ENCODE measurements around the gene RBM3. TPM values are rescaled to one million over a fixed set of nuclear protein-coding genes. Genes with fewer than 3 reads are reported as not detected.

RBM3 gene
- total and polyA plus RNA-seq, 5 experiments from 2014 or later, result 204 to 235 (median 209) TPM

DNA sequence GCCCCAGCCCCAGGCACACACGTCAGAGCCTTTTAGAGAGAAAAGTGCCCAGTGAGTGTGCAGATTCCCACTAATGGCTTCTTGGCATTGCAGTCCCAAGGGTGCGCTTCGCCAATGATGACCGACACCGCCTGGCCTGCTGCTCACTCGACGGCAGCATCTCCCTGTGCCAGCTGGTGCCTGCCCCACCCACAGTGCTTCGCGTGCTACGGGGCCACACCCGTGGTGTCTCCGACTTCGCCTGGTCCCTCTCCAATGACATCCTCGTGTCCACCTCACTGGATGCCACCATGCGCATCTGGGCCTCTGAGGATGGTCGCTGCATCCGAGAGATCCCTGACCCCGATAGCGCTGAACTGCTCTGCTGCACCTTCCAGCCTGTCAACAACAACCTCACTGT, 25.9 kb downstream of the RBM3 start:
- DNase-seq, result no peak
- H3K9me3 Mint-ChIP-seq, result no peaks in the 10 kb centered on the region
- H3K27ac Mint-ChIP-seq, result no peak overlapping the region
- H3K27me3 Mint-ChIP-seq, result peaks cover 0 to 2% (median 0%) of the 10 kb centered on the region in 5 donors
- peaks cover 7 to 18% (median 9%) of the 10 kb centered on the region in 4 donors for H3K4me1 Mint-ChIP-seq
- ATAC-seq, result no peak
- no peak overlapping the region for H3K4me3 Mint-ChIP-seq
- POLR2A ChIA-PET, result no interaction called here
- H3K36me3 Mint-ChIP-seq, result peaks cover 0 to 19% (median 0%) of the 10 kb centered on the region in 3 donors

DNA sequence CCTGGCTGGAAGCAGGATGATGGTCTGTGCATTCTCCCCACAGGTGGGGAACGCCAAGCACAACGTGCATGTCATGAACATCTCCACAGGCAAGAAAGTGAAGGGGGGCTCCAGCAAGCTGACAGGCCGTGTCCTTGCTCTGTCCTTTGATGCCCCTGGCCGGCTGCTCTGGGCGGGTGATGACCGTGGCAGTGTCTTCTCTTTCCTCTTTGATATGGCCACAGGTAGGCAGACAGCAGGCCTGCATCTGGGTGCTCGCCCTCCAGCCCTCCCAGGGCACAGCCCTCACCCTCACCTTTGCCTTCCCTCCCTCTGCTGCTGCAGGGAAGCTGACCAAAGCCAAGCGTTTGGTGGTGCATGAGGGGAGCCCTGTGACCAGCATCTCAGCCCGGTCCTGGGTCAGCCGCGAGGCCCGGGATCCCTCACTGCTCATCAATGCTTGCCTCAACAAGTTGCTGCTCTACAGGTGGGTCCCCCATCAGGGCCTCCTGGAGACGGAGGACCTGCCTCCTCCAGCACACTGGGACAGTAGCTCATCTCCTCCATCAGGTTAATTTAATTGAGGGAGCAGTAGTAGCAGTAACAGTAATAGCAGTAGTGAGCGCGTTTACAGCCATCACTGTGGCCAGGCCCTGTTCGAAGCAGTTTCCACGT, 27.6 kb downstream of the RBM3 start:
- POLR2A ChIA-PET, result no interaction called here
- Mint-ChIP-seq H3K36me3 (peaks cover 0 to 20% (median 0%) of the 10 kb centered on the region in 3 donors), H3K27ac (no peak overlapping the region), H3K4me1 (peaks cover 7 to 18% (median 10%) of the 10 kb centered on the region in 4 donors), H3K27me3 (peaks cover 0 to 2% (median 0%) of the 10 kb centered on the region in 5 donors), H3K4me3 (no peak overlapping the region), H3K9me3 (no peaks in the 10 kb centered on the region)
- DNase-seq, result no peak
- no peak for ATAC-seq

GRCh38 chrX:48604701-48605100, 30.4 kb downstream of the RBM3 start:
- Mint-ChIP-seq H3K9me3 (no peaks in the 10 kb centered on the region), H3K27ac (no peak overlapping the region), H3K4me1 (peaks cover 0 to 3% (median 0%) of the 10 kb centered on the region in 4 donors), H3K36me3 (peaks cover 0 to 18% (median 0%) of the 10 kb centered on the region in 3 donors), H3K4me3 (no peak overlapping the region), H3K27me3 (no peaks in the 10 kb centered on the region)
- POLR2A ChIA-PET, result no interaction called here
- ATAC-seq, result no peak
- no peak for DNase-seq

DNA sequence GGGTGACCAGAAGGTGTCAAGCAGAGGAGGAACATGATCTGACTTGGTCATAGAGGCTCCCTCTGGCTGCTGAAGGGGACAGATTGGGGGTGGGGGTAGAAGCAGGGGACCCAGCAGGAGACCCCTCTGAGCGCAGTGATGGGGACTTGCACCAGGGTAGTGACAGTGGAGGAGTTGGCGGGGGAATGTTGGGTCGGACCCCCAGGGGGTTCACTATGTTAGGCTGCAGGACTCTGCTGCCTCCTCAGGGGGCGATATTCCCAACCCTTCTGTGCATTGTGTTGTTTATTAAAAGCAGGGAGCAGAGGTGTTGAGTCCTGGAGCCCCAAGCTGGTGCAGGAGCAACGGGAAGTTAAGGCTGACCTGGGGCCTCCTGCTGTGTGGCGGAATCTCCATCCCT, 31.8 kb downstream of the RBM3 start:
- Mint-ChIP-seq H3K27ac (peak overlapping the region in 1 of 10 donors; percentile 28), H3K36me3 (peaks cover 0 to 15% (median 0%) of the 10 kb centered on the region in 3 donors), H3K4me3 (peak overlapping the region in 1 of 10 donors; percentile 6), H3K27me3 (no peaks in the 10 kb centered on the region), H3K9me3 (no peaks in the 10 kb centered on the region), H3K4me1 (peaks cover 0 to 3% (median 0%) of the 10 kb centered on the region in 4 donors)
- peak in 1 of 2 donors; percentile 20 for ATAC-seq
- DNase-seq, result no peak
- POLR2A ChIA-PET, result no interaction called here

DNA sequence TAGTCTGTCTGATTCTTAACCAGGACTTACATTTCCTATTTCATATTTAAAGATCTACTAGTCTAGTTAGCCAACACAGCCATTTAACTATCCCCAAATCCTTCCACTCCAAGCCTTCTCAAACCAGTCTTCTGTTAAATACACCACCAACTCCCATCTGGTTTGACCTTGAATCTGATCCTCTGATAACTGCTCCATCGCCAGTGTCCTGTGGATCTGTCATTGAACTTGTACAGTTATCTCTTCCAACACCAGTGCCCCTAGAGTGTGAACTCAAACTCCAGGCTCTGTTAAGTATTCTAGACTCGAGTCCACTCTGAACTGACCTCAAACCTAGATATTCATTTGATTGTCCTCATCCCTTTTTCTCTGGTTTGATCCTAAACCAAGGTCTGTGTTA, 37.4 kb downstream of the RBM3 start:
- peaks cover 0 to 3% (median 0%) of the 10 kb centered on the region in 4 donors for H3K4me1 Mint-ChIP-seq
- no peak for DNase-seq
- no peaks in the 10 kb centered on the region for H3K36me3 Mint-ChIP-seq
- POLR2A ChIA-PET, result no interaction called here
- ATAC-seq, result no peak
- no peak overlapping the region for H3K4me3 Mint-ChIP-seq
- H3K27me3 Mint-ChIP-seq, result no peaks in the 10 kb centered on the region
- H3K9me3 Mint-ChIP-seq, result no peaks in the 10 kb centered on the region
- H3K27ac Mint-ChIP-seq, result peak overlapping the region in 1 of 10 donors; percentile 2

- no peak for ATAC-seq
- Mint-ChIP-seq H3K27me3 (no peaks in the 10 kb centered on the region), H3K4me1 (peaks cover 0 to 2% (median 0%) of the 10 kb centered on the region in 4 donors), H3K9me3 (no peaks in the 10 kb centered on the region), H3K27ac (no peak overlapping the region), H3K4me3 (no peak overlapping the region), H3K36me3 (no peaks in the 10 kb centered on the region)
- POLR2A ChIA-PET, result no interaction called here
- DNase-seq, result no peak
These were observed 39.3 kb downstream of the RBM3 start for GRCh38 chrX:48613502-48614160.

DNA sequence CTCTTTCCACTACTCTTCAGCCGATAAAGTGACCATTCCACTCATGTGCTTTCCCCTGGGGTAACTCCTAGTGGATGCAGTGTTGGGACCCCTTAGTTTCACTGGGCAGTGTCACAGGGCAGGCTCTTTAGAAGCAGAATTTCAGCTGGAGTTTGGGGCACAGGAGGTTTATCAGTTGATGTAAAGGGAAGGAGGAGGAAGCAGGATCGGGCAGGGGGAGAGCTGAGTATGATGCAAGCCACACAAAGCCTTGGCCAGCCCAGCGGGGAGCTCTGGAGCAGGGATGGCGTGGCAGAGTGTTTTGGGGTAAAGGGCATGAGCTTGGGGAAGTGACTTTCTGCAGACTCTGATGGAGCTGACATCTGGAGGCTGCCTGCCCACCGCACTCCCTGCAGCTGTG, 42.3 kb downstream of the RBM3 start:
- H3K27me3 Mint-ChIP-seq, result no peaks in the 10 kb centered on the region
- H3K9me3 Mint-ChIP-seq, result no peaks in the 10 kb centered on the region
- no peaks in the 10 kb centered on the region for H3K36me3 Mint-ChIP-seq
- H3K27ac Mint-ChIP-seq, result peak overlapping the region in 2 of 10 donors; percentile 27 to 29
- DNase-seq (no peak), ATAC-seq (no peak)
- no peak overlapping the region for H3K4me3 Mint-ChIP-seq
- peaks cover 0 to 2% (median 0%) of the 10 kb centered on the region in 4 donors for H3K4me1 Mint-ChIP-seq
- POLR2A ChIA-PET, result no interaction called here

GRCh38 chrX:48617542-48618340, 43.5 kb downstream of the RBM3 start:
- Mint-ChIP-seq H3K36me3 (no peaks in the 10 kb centered on the region), H3K27ac (no peak overlapping the region), H3K27me3 (no peaks in the 10 kb centered on the region), H3K4me3 (no peak overlapping the region), H3K9me3 (no peaks in the 10 kb centered on the region), H3K4me1 (peaks cover 0 to 2% (median 0%) of the 10 kb centered on the region in 4 donors)
- ATAC-seq, result no peak
- no peak for DNase-seq
- POLR2A ChIA-PET, result interaction anchor here (0.8 kb wide), 1 partner anchor 14 kb away, joined by 3 read pairs; no protein-coding TSS in a partner anchor

DNA sequence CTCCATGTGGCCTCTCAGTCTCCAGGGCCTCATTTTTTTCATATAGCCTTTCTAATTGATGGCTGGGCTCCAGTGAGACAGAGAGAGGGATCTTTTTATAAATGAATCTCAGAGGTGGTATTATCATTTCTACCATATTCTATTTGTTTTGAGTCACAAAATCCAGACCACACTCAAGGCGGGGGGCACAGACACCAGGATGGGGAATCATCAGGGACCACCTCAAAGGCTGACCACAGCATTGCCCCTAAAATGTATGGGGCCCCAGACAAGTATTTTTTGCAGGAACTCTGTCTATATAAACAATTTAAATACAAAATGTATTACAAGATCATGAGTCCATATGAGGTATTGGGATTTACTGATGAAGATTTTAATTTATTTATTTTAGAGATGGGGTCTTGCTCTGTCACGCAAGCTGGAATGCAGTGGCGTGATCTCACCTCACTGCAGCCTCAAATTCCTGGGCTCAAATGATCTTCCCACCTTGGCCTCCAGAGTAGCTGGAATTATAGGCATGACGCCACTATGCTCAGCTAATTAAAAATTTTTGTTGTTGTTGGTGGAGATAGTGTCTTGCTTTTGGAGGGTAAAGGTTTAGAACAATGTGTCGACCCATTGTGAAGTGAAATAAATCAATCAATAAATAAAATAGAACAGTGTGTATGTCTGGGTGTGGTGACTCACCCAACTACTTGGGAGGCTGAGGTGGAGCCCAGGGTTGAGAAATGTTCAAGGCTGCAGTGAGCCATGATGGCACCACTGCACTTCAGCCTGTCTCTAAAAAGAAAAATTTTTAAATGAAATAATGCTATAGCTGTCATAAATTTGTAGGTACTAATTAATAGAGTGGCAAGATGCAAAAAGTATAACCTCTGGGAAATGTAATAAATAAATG, 52.4 kb downstream of the RBM3 start:
- Mint-ChIP-seq H3K36me3 (no peaks in the 10 kb centered on the region), H3K27ac (no peak overlapping the region), H3K4me1 (peaks cover 0 to 4% (median 2%) of the 10 kb centered on the region in 4 donors), H3K27me3 (no peaks in the 10 kb centered on the region), H3K4me3 (no peak overlapping the region), H3K9me3 (no peaks in the 10 kb centered on the region)
- DNase-seq (no peak), ATAC-seq (no peak)
- POLR2A ChIA-PET, result interaction anchor here (0.6 kb wide), 1 partner anchor 45 kb away, joined by 3 read pairs; no protein-coding TSS in a partner anchor

Other genes starting within 250 kb of the RBM3 start
- gene SSX3, start 217.8 kb upstream of the RBM3 start, total RNA-seq, result not detected
- gene SSX3, start 217.8 kb upstream of the RBM3 start, polyA plus RNA-seq, result not detected
- not detected for gene SSX4, start 190.9 kb upstream of the RBM3 start, total RNA-seq
- not detected for gene SSX4, start 190.9 kb upstream of the RBM3 start, polyA plus RNA-seq
- gene SSX4B, start 162.5 kb upstream of the RBM3 start, total RNA-seq, result not detected
- not detected for gene SSX4B, start 162.5 kb upstream of the RBM3 start, polyA plus RNA-seq
- 10 to 100 TPM; 17.0 to 18.2 TPM for gene SLC38A5, start 104.2 kb upstream of the RBM3 start, total RNA-seq
- 10 to 100 TPM; 11.9 to 18.6 (median 14.0) TPM for gene SLC38A5, start 104.2 kb upstream of the RBM3 start, polyA plus RNA-seq
- gene FTSJ1, start 98.3 kb upstream of the RBM3 start, total RNA-seq, result 10 to 100 TPM; 50.6 to 53.0 TPM
- 10 to 100 TPM; 61.5 to 63.4 (median 62.3) TPM for gene FTSJ1, start 98.3 kb upstream of the RBM3 start, polyA plus RNA-seq
- 10 to 100 TPM; 18.1 to 18.2 TPM for gene PORCN, start 65.5 kb upstream of the RBM3 start, total RNA-seq
- gene PORCN, start 65.5 kb upstream of the RBM3 start, polyA plus RNA-seq, result 10 to 100 TPM; 10.4 to 14.9 (median 12.9) TPM
- gene EBP, start 52.7 kb upstream of the RBM3 start, total RNA-seq, result 10 to 100 TPM; 30.7 to 36.9 TPM
- 10 to 100 TPM; 77.0 to 88.8 (median 85.2) TPM for gene EBP, start 52.7 kb upstream of the RBM3 start, polyA plus RNA-seq
- gene TBC1D25, start 34.8 kb upstream of the RBM3 start, total RNA-seq, result 10 to 100 TPM; 24.4 to 25.9 TPM
- gene TBC1D25, start 34.8 kb upstream of the RBM3 start, polyA plus RNA-seq, result 10 to 100 TPM; 14.3 to 19.3 (median 18.0) TPM
- 10 to 100 TPM; 49.5 to 51.5 TPM for gene WDR13, start 23.0 kb downstream of the RBM3 start, total RNA-seq
- gene WDR13, start 23.0 kb downstream of the RBM3 start, polyA plus RNA-seq, result 10 to 100 TPM; 32.2 to 45.5 (median 40.6) TPM
- 10 to 100 TPM; 98.4 to 99.7 TPM for gene WAS, start 109.3 kb downstream of the RBM3 start, total RNA-seq
- gene WAS, start 109.3 kb downstream of the RBM3 start, polyA plus RNA-seq, result 10 to 100 TPM; 13.9 to 25.1 (median 19.7) TPM
- 1 to 10 TPM; 9.4 to 9.8 TPM for gene SUV39H1, start 122.2 kb downstream of the RBM3 start, total RNA-seq
- gene SUV39H1, start 122.2 kb downstream of the RBM3 start, polyA plus RNA-seq, result 10 to 100 TPM in 2 of 3 donors, 1 to 10 TPM in 1; 9.8 to 13.9 (median 10.2) TPM
- gene GLOD5, start 187.3 kb downstream of the RBM3 start, total RNA-seq, result not detected
- gene GLOD5, start 187.3 kb downstream of the RBM3 start, polyA plus RNA-seq, result not detected
- gene GATA1, start 212.1 kb downstream of the RBM3 start, total RNA-seq, result not detected
- gene GATA1, start 212.1 kb downstream of the RBM3 start, polyA plus RNA-seq, result not detected
- 100 to 1,000 TPM; 120 to 124 TPM for gene HDAC6, start 227.6 kb downstream of the RBM3 start, total RNA-seq
- 10 to 100 TPM; 10.5 to 15.9 (median 13.0) TPM for gene HDAC6, start 227.6 kb downstream of the RBM3 start, polyA plus RNA-seq

All from naive thymus-derived CD8-positive, alpha-beta T cell (primary cell).